ENCODE results near the gene CAMTA1. TPM values are rescaled to one million over a fixed set of nuclear protein-coding genes. Genes with fewer than 3 reads are reported as not detected.

CAMTA1 gene
- total and polyA plus RNA-seq, 2 donors: 53.3 to 115 TPM

GRCh38 chr1:7258589-7259135 lies 473.4 kb downstream of the CAMTA1 start:
- no peak overlapping the region for H3K4me3 ChIP-seq (ENCODE audit: low read depth, low read length)
- 86% methylated on average over 19 of the region's 19 CpGs for WGBS
- H3K4me1 ChIP-seq (ENCODE audit: insufficient read depth): no peaks in the 10 kb centered on the region
- no peak overlapping the region for H3K27ac ChIP-seq (ENCODE audit: low read depth)
- DNase-seq (ENCODE audit: extremely low spot score): no peak
- no peaks in the 10 kb centered on the region for H3K36me3 ChIP-seq (ENCODE audit: insufficient read depth)

- H3K36me3 ChIP-seq (ENCODE audit: insufficient read depth): no peaks in the 10 kb centered on the region
- H3K27ac ChIP-seq (ENCODE audit: low read depth): no peak overlapping the region
- no peak overlapping the region for H3K4me3 ChIP-seq (ENCODE audit: low read depth, low read length)
- 83% methylated on average over 5 of the region's 5 CpGs for WGBS
- H3K4me1 ChIP-seq (ENCODE audit: insufficient read depth): no peaks in the 10 kb centered on the region
- DNase-seq (ENCODE audit: extremely low spot score): no peak
Observed at GRCh38 chr1:7259955-7260354, 474.7 kb downstream of the CAMTA1 start.

GRCh38 chr1:7261490-7261889 lies 476.2 kb downstream of the CAMTA1 start:
- Histone ChIP-seq H3K4me1 (ENCODE audit: insufficient read depth) (no peaks in the 10 kb centered on the region), H3K27ac (ENCODE audit: low read depth) (no peak overlapping the region), H3K36me3 (ENCODE audit: insufficient read depth) (no peaks in the 10 kb centered on the region), H3K4me3 (ENCODE audit: low read depth, low read length) (no peak overlapping the region)
- no peak for DNase-seq (ENCODE audit: extremely low spot score)
- WGBS: 59% methylated on average over 8 of the region's 8 CpGs

GRCh38 chr1:7262611-7263010 lies 477.4 kb downstream of the CAMTA1 start:
- no peak overlapping the region for H3K4me3 ChIP-seq (ENCODE audit: low read depth, low read length)
- no peaks in the 10 kb centered on the region for H3K4me1 ChIP-seq (ENCODE audit: insufficient read depth)
- no peak overlapping the region for H3K27ac ChIP-seq (ENCODE audit: low read depth)
- no peaks in the 10 kb centered on the region for H3K36me3 ChIP-seq (ENCODE audit: insufficient read depth)
- DNase-seq (ENCODE audit: extremely low spot score): no peak
- 69% methylated on average over 6 of the region's 6 CpGs for WGBS

GRCh38 chr1:7263021-7263960 lies 478.0 kb downstream of the CAMTA1 start:
- Histone ChIP-seq H3K4me1 (ENCODE audit: insufficient read depth) (no peaks in the 10 kb centered on the region), H3K4me3 (ENCODE audit: low read depth, low read length) (no peak overlapping the region), H3K27ac (ENCODE audit: low read depth) (no peak overlapping the region), H3K36me3 (ENCODE audit: insufficient read depth) (no peaks in the 10 kb centered on the region)
- 72% methylated on average over 13 of the region's 13 CpGs for WGBS
- DNase-seq (ENCODE audit: extremely low spot score): no peak

- Histone ChIP-seq H3K4me3 (ENCODE audit: low read depth, low read length) (no peak overlapping the region), H3K4me1 (ENCODE audit: insufficient read depth) (no peaks in the 10 kb centered on the region), H3K27ac (ENCODE audit: low read depth) (no peak overlapping the region), H3K36me3 (ENCODE audit: insufficient read depth) (no peaks in the 10 kb centered on the region)
- no peak for DNase-seq (ENCODE audit: extremely low spot score)
- 81% methylated on average over 4 of the region's 4 CpGs for WGBS
Observed at GRCh38 chr1:7264101-7264500, 478.8 kb downstream of the CAMTA1 start.

GRCh38 chr1:7265771-7266371 lies 480.6 kb downstream of the CAMTA1 start:
- no peak for DNase-seq (ENCODE audit: extremely low spot score)
- 73% methylated on average over 9 of the region's 9 CpGs for WGBS
- Histone ChIP-seq H3K4me1 (ENCODE audit: insufficient read depth) (no peaks in the 10 kb centered on the region), H3K4me3 (ENCODE audit: low read depth, low read length) (no peak overlapping the region), H3K36me3 (ENCODE audit: insufficient read depth) (no peaks in the 10 kb centered on the region), H3K27ac (ENCODE audit: low read depth) (no peak overlapping the region)

- Histone ChIP-seq H3K27ac (ENCODE audit: low read depth) (no peak overlapping the region), H3K4me3 (ENCODE audit: low read depth, low read length) (no peak overlapping the region), H3K4me1 (ENCODE audit: insufficient read depth) (no peaks in the 10 kb centered on the region), H3K36me3 (ENCODE audit: insufficient read depth) (no peaks in the 10 kb centered on the region)
- no peak for DNase-seq (ENCODE audit: extremely low spot score)
- WGBS: 65% methylated on average over 5 of the region's 5 CpGs
Observed at GRCh38 chr1:7266561-7266960, 481.3 kb downstream of the CAMTA1 start.

GRCh38 chr1:7267493-7267892 lies 482.2 kb downstream of the CAMTA1 start:
- no peak overlapping the region for H3K4me3 ChIP-seq (ENCODE audit: low read depth, low read length)
- H3K36me3 ChIP-seq (ENCODE audit: insufficient read depth): no peaks in the 10 kb centered on the region
- no peak for DNase-seq (ENCODE audit: extremely low spot score)
- H3K4me1 ChIP-seq (ENCODE audit: insufficient read depth): no peaks in the 10 kb centered on the region
- no peak overlapping the region for H3K27ac ChIP-seq (ENCODE audit: low read depth)

- H3K4me3 ChIP-seq (ENCODE audit: low read depth, low read length): no peak overlapping the region
- no peaks in the 10 kb centered on the region for H3K36me3 ChIP-seq (ENCODE audit: insufficient read depth)
- DNase-seq (ENCODE audit: extremely low spot score): no peak
- H3K27ac ChIP-seq (ENCODE audit: low read depth): no peak overlapping the region
- H3K4me1 ChIP-seq (ENCODE audit: insufficient read depth): no peaks in the 10 kb centered on the region
Observed at GRCh38 chr1:7268983-7269382, 483.7 kb downstream of the CAMTA1 start.

- no peaks in the 10 kb centered on the region for H3K36me3 ChIP-seq (ENCODE audit: insufficient read depth)
- no peak for DNase-seq (ENCODE audit: extremely low spot score)
- no peak overlapping the region for H3K27ac ChIP-seq (ENCODE audit: low read depth)
- H3K4me3 ChIP-seq (ENCODE audit: low read depth, low read length): no peak overlapping the region
- no peaks in the 10 kb centered on the region for H3K4me1 ChIP-seq (ENCODE audit: insufficient read depth)
- WGBS: 87% methylated on average over 1 of the region's 1 CpG
Observed at GRCh38 chr1:7269525-7269924, 484.3 kb downstream of the CAMTA1 start.

GRCh38 chr1:7274256-7274655 lies 489.0 kb downstream of the CAMTA1 start:
- WGBS: 74% methylated on average over 3 of the region's 3 CpGs
- Histone ChIP-seq H3K36me3 (ENCODE audit: insufficient read depth) (no peaks in the 10 kb centered on the region), H3K27ac (ENCODE audit: low read depth) (no peak overlapping the region), H3K4me3 (ENCODE audit: low read depth, low read length) (no peak overlapping the region), H3K4me1 (ENCODE audit: insufficient read depth) (no peaks in the 10 kb centered on the region)
- DNase-seq (ENCODE audit: extremely low spot score): no peak

GRCh38 chr1:7278045-7278444 lies 492.8 kb downstream of the CAMTA1 start:
- no peaks in the 10 kb centered on the region for H3K4me1 ChIP-seq (ENCODE audit: insufficient read depth)
- no peak for DNase-seq (ENCODE audit: extremely low spot score)
- 84% methylated on average over 2 of the region's 2 CpGs for WGBS
- H3K27ac ChIP-seq (ENCODE audit: low read depth): no peak overlapping the region
- H3K4me3 ChIP-seq (ENCODE audit: low read depth, low read length): no peak overlapping the region
- H3K36me3 ChIP-seq (ENCODE audit: insufficient read depth): no peaks in the 10 kb centered on the region
